Measurements from ENCODE around the gene ITPK1. TPM values are rescaled to one million over a fixed set of nuclear protein-coding genes. Genes with fewer than 3 reads are reported as not detected.

Gene ITPK1
- total RNA-seq, 2 experiments from 2014 or later = 17.8 to 34.7 TPM

DNA sequence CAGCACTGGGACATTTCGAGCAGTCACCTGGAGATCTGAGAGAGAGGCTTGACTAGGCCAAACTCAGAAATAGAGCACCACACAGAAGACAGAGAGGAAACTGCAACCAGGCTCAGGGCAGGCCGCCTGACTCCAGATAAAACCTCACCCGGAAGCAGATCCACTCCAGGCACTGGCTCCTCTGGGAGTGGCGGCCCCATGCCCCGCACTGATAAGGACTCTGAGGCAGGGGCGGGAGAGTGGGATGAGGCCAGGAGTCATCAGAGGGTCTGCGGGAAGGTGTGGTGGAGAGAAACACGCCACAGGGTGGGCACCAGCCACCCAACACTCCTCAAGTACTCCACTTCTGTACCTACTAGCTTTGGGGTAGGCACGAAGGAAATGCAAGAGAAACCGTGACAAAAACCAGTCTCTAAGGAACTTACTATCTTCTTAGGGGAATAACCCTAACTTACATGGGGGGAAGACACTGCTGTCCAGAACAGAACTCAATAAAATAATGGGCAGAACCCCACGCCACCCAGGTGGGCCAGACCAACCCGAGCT lies 121.5 kb downstream of the ITPK1 start:
- Histone ChIP-seq H3K4me3 (ENCODE audit: low read depth, low read length, poor library complexity, severe bottlenecking) (no peak overlapping the region), H3K4me2 (ENCODE audit: low read length) (no peak overlapping the region), H2AFZ (ENCODE audit: low read length) (no peak overlapping the region), H3K9me3 (ENCODE audit: low read length) (no peaks in the 10 kb centered on the region), H3K36me3 (ENCODE audit: insufficient read depth, low read length) (no peaks in the 10 kb centered on the region), H3K27ac (ENCODE audit: low read depth, low read length, poor library complexity, severe bottlenecking) (no peak overlapping the region), H4K20me1 (ENCODE audit: insufficient read depth, low read length) (no peaks in the 10 kb centered on the region), H3K9me2 (ENCODE audit: insufficient read depth, low read length) (no peaks in the 10 kb centered on the region), H3K79me2 (ENCODE audit: insufficient read depth, low read depth, low read length) (no peaks in the 10 kb centered on the region), H3K4me1 (ENCODE audit: insufficient read depth, low read length, poor library complexity, severe bottlenecking) (no peaks in the 10 kb centered on the region)
- POLR2A ChIA-PET = no interaction called here
- DNase-seq (ENCODE audit: low spot score) = no peak
- TF ChIP-seq EZH2phosphoT487 (IDR thresholded peaks at IDR 0.05; ENCODE audit: borderline replicate concordance, low read depth, low read length) = no peak
- TF ChIP-seq, protein P1, sequence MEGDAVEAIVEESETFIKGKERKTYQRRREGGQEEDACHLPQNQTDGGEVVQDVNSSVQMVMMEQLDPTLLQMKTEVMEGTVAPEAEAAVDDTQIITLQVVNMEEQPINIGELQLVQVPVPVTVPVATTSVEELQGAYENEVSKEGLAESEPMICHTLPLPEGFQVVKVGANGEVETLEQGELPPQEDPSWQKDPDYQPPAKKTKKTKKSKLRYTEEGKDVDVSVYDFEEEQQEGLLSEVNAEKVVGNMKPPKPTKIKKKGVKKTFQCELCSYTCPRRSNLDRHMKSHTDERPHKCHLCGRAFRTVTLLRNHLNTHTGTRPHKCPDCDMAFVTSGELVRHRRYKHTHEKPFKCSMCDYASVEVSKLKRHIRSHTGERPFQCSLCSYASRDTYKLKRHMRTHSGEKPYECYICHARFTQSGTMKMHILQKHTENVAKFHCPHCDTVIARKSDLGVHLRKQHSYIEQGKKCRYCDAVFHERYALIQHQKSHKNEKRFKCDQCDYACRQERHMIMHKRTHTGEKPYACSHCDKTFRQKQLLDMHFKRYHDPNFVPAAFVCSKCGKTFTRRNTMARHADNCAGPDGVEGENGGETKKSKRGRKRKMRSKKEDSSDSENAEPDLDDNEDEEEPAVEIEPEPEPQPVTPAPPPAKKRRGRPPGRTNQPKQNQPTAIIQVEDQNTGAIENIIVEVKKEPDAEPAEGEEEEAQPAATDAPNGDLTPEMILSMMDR (conservative IDR thresholded peaks at IDR 0.05; ENCODE audit: low read length) = no peak
- CTCF ChIA-PET (ENCODE audit: unreplicated experiment) = no interaction called here
- no TSS peak for BruUV-seq (replicated peaks)
- intact Hi-C loops (cut with micrococcal nuclease; ENCODE audit: unreplicated experiment) = no loop called here

DNA sequence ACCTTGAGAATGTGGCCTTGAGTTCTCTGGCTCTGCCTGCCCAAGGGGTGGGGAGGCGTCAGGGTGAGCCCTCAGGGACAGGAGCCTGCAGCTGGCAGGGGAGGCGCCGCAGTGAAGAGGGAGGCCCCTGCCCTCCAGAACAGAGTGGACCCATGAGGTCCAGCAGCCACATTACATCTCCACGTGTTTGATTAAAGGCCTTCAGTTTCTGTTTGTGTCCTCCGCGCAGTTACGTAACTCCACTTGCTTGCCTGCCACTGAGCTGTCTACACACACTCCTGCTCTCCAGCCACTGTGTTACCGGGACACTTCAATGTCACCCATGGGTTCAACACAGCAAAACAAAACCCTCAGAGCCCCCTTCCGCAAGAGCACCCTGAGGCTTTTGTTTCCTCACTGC lies 122.4 kb downstream of the ITPK1 start:
- Histone ChIP-seq H3K4me3 (ENCODE audit: low read depth, low read length, poor library complexity, severe bottlenecking) (no peak overlapping the region), H3K9me2 (ENCODE audit: insufficient read depth, low read length) (no peaks in the 10 kb centered on the region), H3K36me3 (ENCODE audit: insufficient read depth, low read length) (no peaks in the 10 kb centered on the region), H3K4me2 (ENCODE audit: low read length) (no peak overlapping the region), H3K9me3 (ENCODE audit: low read length) (no peaks in the 10 kb centered on the region), H3K4me1 (ENCODE audit: insufficient read depth, low read length, poor library complexity, severe bottlenecking) (no peaks in the 10 kb centered on the region), H3K27ac (ENCODE audit: low read depth, low read length, poor library complexity, severe bottlenecking) (no peak overlapping the region), H2AFZ (ENCODE audit: low read length) (no peak overlapping the region), H3K79me2 (ENCODE audit: insufficient read depth, low read depth, low read length) (no peaks in the 10 kb centered on the region), H4K20me1 (ENCODE audit: insufficient read depth, low read length) (no peaks in the 10 kb centered on the region)
- POLR2A ChIA-PET = no interaction called here
- intact Hi-C loops (cut with micrococcal nuclease; ENCODE audit: unreplicated experiment) = no loop called here
- no TSS peak for BruUV-seq (replicated peaks)
- no peak for DNase-seq (ENCODE audit: low spot score)
- TF ChIP-seq, protein P1 (conservative IDR thresholded peaks at IDR 0.05; ENCODE audit: low read length) = no peak
- no peak for TF ChIP-seq EZH2phosphoT487 (IDR thresholded peaks at IDR 0.05; ENCODE audit: borderline replicate concordance, low read depth, low read length)
- CTCF ChIA-PET (ENCODE audit: unreplicated experiment) = no interaction called here

DNA sequence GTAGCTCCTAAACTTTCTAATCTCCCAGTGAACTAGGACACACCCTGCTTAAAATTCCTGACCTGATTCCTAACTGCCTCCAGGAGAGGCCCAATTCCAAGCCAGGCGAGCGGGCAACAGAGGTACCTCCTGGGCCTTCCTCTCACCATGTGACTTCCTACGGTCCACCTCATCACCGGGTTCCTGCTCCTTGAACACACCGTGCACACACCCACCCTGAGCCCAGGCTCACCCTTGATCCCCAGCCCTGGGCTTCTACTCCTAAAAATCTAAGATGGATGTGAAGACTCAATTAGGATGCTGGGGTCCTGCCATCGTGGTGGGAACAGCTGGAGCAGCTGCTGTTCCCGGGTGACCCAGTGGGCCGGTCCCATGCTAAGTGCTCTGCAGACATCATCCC lies 124.2 kb downstream of the ITPK1 start:
- H3K4me2 ChIP-seq (ENCODE audit: low read length) = no peak overlapping the region
- no peak overlapping the region for H3K27ac ChIP-seq (ENCODE audit: low read depth, low read length, poor library complexity, severe bottlenecking)
- ChIA-PET POLR2A (no interaction called here), CTCF (ENCODE audit: unreplicated experiment) (interaction anchor here (0.7 kb wide), 1 partner anchor 122 kb away, joined by 3 read pairs; no protein-coding TSS in a partner anchor)
- H4K20me1 ChIP-seq (ENCODE audit: insufficient read depth, low read length) = no peaks in the 10 kb centered on the region
- no peaks in the 10 kb centered on the region for H3K79me2 ChIP-seq (ENCODE audit: insufficient read depth, low read depth, low read length)
- H3K4me1 ChIP-seq (ENCODE audit: insufficient read depth, low read length, poor library complexity, severe bottlenecking) = no peaks in the 10 kb centered on the region
- intact Hi-C loops (cut with micrococcal nuclease; ENCODE audit: unreplicated experiment) = no loop called here
- H3K9me3 ChIP-seq (ENCODE audit: low read length) = no peaks in the 10 kb centered on the region
- DNase-seq (ENCODE audit: low spot score) = no peak
- H3K9me2 ChIP-seq (ENCODE audit: insufficient read depth, low read length) = no peaks in the 10 kb centered on the region
- TF ChIP-seq, protein P1 (conservative IDR thresholded peaks at IDR 0.05; ENCODE audit: low read length) = no peak
- no peak for TF ChIP-seq EZH2phosphoT487 (IDR thresholded peaks at IDR 0.05; ENCODE audit: borderline replicate concordance, low read depth, low read length)
- H3K36me3 ChIP-seq (ENCODE audit: insufficient read depth, low read length) = no peaks in the 10 kb centered on the region
- BruUV-seq (replicated peaks) = no TSS peak
- H2AFZ ChIP-seq (ENCODE audit: low read length) = no peak overlapping the region
- H3K4me3 ChIP-seq (ENCODE audit: low read depth, low read length, poor library complexity, severe bottlenecking) = no peak overlapping the region

Data from OCI-LY7 (cell line).